Measurements from ENCODE around the gene MAP4K4.

The MAP4K4 gene

DNA sequence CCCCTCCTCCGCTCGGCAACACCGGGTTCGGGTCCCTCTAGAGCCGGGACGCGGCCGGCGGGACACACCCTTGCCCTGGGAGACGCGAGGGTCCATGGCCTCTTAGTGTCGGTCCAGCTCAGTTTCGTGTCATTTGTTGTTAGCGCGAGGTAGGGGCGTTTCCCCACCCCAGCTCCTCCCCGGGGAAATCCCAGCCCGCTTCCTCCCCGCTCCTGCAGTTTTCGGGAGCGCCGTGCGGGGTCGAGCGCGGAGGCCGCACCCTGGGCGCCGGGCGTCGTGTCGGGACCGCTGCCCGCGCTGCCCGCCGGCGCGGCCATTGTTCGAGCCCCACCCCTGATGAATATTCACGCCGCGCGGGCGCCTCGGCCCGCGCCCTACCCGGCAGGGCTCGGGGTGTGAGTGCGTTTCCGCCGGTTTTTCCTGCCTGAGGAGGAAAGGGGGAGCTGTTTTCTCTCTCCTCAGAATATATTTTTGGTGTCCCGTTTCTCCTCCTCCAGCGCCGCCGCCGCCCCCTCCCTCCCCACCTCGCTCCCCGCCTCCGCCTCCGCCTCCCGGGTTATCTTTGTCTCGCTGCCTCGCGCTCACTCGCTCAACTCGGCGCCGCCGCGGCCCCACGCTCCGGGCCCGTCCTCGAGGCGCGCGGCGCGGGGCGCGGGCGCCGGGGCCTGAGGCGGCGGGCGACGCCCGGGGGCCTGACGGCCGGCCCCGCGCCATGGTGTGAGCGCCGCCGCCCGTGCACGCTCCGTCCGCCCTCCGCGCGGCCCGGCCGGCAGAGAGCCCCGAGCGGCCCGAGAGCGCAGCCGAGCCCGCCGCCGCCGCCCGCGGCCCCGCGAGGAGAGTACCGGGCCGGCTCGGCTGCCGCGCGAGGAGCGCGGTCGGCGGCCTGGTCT is at the start of gene MAP4K4:
Gene MAP4K4 (plus strand): TSS at position 584 of the 890 bp plus-strand sequence. CDS start 374 bp downstream, outside the sequence.
- DNase-seq, result peak; percentile 82 to 84

DNA sequence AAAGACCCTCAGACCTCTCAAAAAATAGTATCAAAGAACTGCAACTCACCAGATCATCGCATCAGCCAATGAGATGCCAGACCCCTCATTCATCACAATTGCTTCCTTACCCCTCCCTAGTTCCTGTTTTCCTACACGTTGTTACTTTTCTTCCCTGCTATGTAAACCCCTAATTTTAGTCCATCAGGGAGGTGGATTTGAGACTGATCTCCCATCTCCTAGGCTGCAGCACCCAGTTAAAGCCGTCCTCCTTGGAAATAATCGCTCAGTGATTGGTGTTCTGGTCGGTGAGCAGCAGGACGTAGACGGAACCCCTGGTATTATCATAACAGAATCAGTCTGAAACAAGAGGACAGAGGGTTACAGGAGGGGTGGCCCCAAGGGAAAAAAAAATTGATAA is 44.0 kb upstream of the MAP4K4 start:
- DNase-seq, result no peak

DNA sequence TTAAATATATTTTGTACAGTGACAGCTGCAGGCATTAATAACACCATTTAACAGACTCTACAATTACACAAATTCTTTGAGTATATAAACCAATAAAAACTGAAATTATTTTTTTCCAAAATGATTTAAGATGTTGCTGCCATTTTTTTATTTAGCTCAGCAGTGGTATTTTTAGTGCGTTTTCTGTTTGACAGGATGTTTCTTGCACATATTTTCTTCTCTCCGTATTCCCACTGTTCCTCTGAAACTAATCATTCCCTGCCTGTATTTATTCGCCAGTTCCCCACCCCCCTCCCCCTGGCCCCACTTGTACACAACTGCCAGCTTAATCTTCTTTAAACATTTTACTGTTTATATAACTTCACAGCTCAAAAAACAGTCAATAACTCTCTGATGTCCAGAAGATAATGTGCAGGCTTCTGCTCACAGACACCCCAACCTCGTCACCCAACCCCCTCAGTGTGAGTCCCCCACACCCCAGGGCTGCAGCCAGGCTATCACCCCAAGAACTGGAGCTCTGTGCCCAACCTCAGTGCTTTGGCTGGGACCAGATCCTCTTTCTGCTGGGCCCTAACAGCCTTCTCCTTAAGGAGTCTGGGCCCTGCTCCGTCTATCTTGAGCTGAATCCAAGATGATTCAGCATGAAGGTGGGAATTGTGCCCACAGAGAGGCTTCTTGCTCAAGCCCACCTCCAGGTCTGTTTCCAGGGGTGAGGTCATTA is 41.6 kb upstream of the MAP4K4 start:
- DNase-seq, result no peak

DNA sequence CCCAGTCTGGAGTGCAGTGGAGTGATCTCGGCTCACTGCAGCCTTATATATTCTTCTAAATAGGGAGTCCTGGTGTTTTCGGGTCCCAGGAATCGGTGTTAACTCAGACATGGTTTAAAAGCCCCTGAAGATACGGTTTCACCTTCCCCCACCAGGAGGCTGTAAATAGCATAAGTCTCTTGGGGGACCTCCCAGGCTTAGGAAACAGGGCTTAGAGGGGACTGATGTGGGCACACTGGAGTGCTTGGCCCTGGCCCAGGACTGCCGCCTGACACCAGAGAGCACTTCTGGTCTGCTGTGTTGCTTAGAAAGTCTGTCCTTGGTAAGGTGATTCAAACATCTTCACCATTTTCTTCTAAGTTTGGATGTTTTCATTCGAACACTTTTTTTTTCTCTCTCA is 39.7 kb upstream of the MAP4K4 start:
- DNase-seq, result no peak

DNA sequence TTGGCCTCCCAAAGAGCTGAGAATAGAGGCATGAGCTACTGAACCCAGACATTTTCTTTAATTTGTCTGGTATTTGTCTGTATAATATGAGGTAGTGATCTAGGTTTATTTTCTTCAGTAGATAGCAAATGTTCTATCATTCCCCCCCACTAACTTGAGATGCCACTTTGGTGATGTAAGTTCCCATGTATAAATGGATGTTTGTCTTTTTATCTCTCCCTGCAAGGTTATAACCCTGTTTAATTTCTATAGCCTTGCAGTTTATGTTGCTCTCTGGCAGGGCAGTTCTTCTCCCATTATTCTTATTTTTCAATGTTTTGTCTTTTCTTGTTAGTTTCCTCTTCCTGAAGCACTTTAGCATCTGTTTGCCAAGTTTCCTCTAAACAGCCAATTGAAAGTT is 39.1 kb upstream of the MAP4K4 start:
- DNase-seq, result no peak

DNA sequence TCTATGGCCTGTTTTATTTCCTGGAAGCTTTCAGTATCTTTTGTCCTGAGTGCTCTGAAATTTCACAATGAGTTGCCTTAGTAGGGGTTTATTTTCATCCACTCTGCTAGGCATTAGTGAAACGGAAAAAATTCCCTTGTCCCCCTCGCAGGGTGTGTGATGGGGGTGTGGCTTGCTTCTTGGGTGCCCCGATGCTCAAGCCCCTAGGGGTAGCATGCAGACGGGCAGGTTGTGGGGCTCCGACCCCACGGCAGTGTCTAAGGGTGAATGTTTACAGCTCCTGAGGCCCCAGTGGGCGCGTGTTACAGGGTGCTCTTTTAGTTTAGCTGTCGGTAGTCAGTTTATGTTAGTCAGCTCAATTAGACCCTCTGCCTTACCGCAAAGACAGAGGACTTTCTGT is 32.2 kb upstream of the MAP4K4 start:
- DNase-seq, result no peak

DNA sequence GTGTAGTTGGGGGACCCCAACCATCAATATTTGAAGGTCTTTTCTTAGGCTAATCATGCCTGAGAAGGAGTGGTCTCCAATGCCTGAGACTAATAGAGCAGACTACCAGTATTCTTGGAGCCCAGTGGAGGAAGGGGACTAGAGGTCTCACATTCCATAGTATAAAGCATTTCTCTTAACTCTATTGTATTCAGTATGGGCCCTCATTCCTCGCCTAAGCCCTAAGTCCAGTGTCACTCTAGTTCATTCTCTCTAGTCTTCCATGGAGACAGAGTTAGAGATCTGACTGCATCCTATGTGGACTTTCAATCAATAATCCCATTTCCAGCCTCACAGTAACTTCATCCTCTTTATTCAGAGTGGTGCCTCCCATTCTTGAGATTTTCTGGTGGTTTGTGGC is 29.7 kb upstream of the MAP4K4 start:
- no peak for DNase-seq

DNA sequence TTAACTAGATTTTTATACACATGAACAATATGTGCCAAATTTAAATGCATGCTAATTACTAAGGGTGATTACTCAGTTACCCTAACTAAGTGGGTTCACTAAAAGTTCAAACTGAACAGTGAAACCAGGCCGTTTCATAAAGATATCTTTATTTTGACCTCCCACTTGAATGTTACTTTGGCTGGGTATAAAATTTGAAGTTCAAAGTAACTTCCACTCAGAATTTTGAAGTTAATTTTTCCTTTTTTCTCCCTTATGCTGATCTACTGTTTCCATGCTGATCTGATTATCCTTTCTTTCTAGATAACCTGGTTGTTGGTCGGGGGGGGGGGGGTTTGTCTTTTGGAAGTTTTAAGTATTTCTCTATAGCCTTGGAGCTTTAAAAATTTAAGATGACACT is 25.5 kb upstream of the MAP4K4 start:
- no peak for DNase-seq

DNA sequence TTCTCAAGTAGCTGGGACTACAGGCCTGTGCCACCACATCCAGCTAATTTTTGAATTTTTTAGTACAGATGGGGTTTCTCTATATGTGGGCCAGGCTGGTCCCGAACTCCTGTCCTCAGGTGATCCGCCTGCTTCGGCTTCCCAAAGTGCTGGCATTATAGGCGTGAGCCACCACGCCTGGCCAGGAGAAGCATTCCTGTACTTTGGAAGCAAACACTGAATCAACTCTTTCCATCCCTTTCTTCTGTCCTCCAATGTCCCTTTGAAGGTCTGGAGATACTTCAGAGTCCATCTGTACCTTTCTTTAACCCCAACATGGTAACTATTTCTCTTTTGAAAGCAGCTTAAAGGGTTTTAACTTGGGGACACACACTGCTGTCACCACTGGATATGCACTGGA is 23.6 kb upstream of the MAP4K4 start:
- no peak for DNase-seq

DNA sequence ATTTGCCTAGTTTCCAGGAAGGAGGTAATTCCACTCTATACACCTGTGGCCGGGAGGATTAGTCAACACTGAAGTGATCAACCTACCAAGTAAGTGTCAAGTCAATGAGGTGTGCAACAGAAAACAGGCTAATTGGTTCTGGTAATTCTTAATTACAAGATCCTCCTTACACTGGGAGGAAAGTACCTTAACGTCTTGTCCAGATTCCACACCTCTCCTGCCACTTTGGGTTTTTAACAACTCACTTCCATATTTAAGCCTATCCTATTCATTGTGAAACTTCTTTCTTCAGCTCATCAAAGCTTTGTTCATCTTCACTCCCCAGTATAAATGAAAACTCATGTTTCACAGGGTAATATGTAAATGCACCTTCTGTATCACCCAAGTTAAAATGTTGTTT is 22.0 kb upstream of the MAP4K4 start:
- DNase-seq, result no peak

DNA sequence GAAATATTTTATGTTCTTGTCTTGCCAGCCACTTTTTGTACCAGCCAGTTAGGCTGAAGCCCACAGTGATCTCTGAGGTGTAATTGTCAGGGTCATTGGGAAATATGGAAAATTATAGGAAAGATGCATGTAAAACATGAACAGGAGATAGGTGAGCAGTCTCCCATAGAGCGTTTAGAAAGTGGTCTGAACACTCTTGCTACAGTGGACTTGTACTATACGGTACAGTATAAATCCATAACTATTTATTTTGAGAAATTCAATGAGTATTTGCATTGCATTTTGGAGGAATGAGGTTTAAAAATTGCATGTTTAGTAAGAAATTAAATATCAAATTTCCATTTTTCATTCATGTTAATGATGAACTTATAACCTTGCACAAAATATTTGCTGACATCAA is 20.8 kb upstream of the MAP4K4 start:
- no peak for DNase-seq

DNA sequence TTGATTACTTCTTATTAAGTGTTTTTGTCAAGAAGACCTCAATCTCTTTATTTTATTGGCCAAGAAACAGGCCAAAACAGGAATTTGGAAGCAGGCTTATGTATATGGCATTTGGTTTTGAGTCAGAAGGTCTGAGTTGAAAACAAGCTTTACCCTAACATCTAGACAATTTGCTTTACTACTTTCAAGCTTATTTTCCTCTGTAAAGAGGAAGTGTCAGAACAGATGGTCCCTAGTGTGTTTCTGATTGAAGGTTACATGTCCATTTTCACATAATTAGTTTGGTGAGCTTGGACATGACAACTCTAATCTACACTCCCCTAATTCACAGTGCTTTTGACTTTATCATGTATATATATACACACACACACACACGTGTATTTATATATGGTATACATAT is 19.8 kb upstream of the MAP4K4 start:
- no peak for DNase-seq

DNA sequence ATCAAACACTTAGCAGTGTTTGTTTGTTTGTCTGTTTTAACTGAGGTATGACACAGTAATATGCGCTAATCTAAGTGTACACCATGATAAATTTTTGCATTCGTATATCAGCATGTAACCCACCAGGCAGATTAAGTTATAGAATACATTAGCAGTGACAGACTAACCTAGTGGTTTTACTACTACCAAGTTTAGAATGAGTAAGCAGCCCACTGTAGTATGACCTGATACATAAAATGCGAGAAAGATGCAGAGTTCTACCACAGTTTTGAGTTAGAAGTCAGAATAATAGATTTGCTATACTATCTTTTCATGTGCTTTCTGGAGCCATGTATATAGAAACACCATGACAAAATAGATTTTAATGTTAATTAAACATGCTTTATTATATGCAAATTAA is 19.1 kb upstream of the MAP4K4 start:
- no peak for DNase-seq

DNA sequence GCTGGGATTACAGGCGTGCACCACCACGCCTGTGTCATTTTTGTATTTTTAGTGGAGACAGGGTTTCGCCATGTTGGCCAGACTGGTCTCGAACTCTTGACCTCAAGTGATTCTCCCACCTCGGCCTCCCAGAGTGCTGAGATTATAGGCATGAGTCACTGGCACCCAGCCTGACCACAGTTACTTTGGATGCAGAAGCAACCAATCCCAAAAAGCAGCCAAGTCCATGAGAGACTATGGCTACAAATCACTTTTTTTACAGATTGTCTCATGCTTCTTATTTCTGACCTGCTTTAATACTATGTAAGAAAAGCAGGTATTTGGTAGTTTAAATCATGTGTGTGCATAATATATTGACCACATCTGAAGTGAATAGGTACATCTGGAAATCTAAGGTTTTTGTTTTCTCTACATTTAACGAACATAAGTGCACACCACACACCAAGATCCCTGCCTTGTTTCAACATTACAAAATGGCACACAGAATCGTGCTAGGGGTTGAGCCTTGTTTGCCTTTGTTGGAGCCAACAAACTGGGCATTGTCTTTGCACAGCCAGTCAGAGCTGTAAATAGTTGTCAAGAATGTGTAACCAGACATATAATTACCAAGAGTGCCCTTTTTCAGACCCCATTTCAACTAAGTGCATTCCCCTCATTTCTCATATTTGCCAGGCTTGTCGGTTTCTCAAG is 18.3 kb upstream of the MAP4K4 start:
- no peak for DNase-seq

DNA sequence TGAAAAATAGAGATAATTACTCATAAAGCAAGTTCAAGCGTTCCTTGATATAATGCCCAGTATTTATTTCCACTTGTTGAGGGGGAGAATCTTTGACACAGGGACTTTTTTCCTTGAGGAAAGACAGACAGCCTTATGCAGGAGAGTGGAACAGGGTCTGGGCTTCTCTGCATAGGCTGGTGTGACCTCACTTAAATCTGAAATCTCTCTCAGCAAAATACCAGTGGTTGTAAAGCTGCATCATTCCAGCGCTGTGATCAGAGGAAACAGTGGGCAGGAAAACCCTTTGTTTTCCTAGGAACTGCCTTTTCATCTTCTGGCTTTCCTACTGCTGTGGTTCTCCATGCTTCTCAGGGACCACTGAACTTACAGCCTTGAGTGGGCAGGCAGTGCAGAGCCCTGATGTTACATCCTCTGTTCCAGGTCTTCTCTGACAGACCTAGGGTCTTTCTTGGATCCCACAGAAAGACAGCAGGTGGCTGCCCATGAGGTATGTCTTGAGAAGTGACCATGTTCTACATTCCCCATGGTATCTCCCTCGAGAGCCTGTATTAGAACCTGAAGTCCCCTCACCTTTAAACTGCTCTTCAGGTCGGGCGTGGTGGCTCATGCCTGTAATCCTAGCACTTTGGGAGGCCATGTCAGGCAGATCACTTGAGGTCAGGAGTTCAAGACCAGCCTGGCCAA is 17.6 kb upstream of the MAP4K4 start:
- DNase-seq, result no peak

DNA sequence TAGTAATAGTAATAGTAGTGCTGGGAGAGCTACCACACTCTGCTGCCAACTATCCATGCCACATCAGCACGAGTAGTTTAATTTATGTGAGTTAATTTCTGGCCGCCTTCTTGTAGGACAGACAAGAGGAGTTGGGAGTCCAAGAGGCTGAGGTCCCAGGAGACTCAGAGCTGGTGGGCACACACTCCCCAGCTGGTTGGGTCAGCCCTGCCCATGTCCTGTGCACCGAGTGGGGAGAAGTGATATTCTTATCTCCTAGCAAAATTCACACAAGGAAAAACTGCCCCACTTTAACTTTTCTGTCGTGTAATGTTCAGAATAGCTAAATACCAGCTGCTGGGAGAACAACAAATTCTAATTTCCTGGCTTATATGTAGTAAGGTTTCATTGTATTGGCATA is 15.2 kb upstream of the MAP4K4 start:
- DNase-seq, result no peak

DNA sequence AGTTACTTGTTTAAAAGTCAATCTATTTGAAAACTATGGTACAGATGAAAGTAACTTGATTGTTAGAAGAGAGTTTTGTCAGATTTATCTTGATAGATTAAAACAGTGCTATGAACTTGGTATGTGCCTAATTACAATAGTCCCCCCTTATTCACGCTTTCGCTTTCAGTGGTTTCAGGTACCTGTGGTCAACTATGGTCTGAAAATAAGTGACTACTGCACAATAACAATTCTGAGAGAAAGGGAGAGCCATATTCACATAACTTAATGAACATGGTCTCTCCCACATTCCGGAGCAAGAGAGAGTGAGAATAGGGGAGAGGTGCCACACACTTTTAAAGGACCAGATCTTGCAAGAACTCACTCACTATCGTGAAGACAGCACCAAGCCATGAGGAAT is 13.2 kb upstream of the MAP4K4 start:
- no peak for DNase-seq

DNA sequence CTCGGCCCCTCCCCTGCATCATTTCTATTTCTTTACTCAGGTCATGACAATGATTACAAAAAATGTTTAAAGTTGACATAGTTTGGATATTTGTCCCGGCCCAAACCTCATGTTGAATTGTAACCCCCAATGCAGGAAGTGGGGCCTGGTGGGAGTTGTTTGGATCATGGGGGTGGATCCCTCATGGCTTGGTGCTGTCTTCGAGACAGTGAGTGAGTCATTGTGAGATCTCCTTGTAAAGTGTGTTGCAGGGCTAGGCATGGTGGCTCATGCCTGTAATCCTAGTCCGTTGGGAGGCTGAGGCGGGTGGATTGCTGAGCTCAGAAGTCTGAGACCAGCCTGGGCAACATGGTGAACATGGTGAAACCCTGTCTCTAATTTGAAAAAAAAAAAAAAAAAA is 9.2 kb upstream of the MAP4K4 start:
- no peak for DNase-seq

DNA sequence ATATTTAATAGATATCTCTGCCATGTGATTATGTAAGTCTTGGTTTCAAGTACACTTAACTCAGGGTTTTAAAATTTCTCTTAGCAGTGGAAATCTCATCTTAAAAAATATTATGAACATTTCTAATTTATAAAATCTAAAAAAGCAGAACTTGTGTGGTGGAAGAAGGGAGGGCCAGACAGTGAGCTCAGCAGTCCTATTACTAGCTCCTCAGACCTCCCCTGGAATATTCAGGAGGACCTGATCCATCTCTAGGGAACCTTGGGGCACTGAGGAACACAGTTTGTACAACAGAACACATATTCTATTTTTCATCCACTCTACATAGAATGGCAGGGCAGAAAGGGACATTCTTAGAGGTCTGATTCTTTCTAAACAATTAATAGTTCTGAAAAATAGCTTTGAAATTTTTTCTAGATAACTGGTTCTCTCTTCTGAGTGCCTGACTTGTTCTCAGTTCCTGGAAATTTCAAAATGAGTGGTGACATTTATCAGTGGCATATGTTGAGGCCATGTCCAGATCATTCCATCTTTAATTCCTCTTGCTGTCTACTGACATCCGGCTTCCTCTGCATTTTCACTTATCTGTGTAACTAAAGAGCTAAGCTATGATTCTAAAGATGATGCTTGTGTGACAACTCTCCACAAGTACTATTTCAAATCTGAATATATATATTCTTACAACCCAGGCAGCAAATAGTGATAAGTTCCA is 8.2 kb upstream of the MAP4K4 start:
- DNase-seq, result no peak

DNA sequence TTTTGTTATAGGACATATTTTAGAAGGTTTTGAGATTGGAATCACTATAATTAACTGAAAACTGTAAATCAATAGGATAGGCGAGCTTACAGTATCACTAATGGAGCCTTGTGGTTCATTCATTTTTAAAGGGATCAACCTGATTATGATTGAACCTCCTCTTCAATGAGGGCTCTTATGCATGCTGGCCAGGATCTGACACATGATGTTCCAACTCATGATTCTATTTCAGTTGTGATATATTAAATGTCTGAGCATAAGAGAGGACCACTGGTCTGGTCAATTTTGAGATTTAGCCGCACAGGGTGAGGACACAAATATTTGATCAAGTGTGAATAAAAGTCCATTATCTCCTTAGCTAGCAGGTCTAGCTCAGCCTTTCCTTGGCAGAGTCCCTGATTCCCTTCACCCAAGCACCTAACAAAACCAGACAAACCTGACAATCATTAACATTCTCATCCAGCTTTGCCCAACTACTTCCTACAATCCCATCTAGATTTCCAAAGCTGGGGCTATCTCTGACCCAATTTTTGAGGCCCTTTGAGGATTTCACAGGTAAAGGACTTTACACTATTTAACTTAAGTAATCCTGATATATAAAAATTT is 6.9 kb upstream of the MAP4K4 start:
- DNase-seq, result no peak

DNA sequence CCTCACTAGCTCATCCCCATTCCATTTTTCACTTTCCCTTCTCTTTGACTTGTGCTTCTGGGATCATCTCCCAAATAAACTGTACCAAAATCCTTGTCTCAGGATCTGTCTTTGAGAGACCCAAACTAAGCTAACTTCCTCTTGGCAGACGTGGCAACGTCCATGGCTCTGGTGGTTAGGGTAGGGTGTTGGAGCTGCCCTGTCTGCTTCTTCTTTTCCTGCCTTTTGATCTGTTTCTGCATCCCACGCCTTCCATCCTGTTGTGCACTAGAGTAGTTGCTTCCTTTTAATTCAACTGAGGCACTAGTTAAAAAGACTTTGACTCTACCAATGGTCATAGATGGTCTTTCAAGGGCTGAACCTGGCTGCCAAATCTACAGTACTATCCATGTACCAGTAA is 5.5 kb upstream of the MAP4K4 start:
- no peak for DNase-seq

DNA sequence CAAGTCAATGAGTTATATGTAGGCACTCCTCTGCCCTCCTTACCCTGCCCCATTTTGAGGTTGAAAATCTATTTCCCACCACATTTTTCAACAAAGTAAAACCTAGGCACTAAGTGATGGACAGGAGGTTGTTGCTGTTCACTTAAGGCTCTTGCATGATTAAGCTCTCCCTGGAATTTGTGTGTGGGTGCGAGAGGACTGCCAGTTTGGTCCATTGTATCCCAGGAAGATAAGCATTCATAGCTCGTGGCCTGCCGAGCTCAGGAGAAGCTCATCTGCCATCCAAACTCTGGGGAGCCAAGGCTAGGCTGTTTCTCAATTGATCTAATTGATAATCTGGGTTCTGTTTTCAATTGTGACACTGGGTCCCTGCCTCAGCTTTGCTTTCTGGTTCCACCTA is 4.7 kb upstream of the MAP4K4 start:
- DNase-seq, result no peak

All from CD4-positive, alpha-beta T cell treated with Interleukin-4 for 1 hour (primary cell).